HepG2 (cell line): Measurements from ENCODE around the gene HRG. TPM values are rescaled to one million over a fixed set of nuclear protein-coding genes. Genes with fewer than 3 reads are reported as not detected.

ENCODE experiments used
- ATAC-seq: fragments of 200-7000 bp; cut with Tn5 transposase; 3 replicates; pipeline ENCODE4 v1.9.1; 2020; ENCODE audit warnings: mild to moderate bottlenecking, moderate library complexity
- BruUV-seq: library from RNA; stranded (reverse); fragments of 400-500 nt; replicated peaks from 2 replicates; lab custom pipeline; 2021; lab: Mats Ljungman, UMichigan
- CTCF ChIA-PET: fragments of 300-600 bp; formaldehyde crosslinking; extraction: SDS; loops from one replicate; lab custom pipeline; 2021; ENCODE audit warnings: low total read pairs, inconsistent platforms, low intra/inter-chr PET ratio; lab: Yijun Ruan, JAX
- POLR2A ChIA-PET: fragments of 350-600 bp; sonication (Branson Sonifier 250); formaldehyde crosslinking; loops from one replicate; lab custom pipeline; 2020; ENCODE audit warnings: antibody characterized with exemption, inconsistent platforms; lab: Yijun Ruan, JAX
- DNase-seq: peaks from one replicate; pipeline ENCODE4 v3.0.0-alpha.2; 2015; ENCODE audit warnings: low spot score
- FAIRE-seq: peaks from 3 replicates; lab custom pipeline; 2011; peaks lifted over from hg19 to GRCh38; lab: Jason Lieb, UNC
- H2AFZ ChIP-seq: one replicate; pipeline ENCODE4 v1.6.1; 2011; ENCODE audit warnings: low read length, inconsistent platforms
- H3K27ac ChIP-seq: fragments of 300-600 bp; 3 replicates; pipeline ENCODE4 v1.8.0; 2011; ENCODE audit warnings: mixed run types, mild to moderate bottlenecking, mixed read lengths, low read length, inconsistent platforms; ENCODE audit not compliant: insufficient read depth; ENCODE audit errors: extremely low read length
- H3K27me3 ChIP-seq, 2 experiments: fragments of 200-600 bp in 1 of 2; 2 replicates in 1 of 2; 3 replicates in 1 of 2; pipeline versions ENCODE4 v1.6.0 to v1.8.0; 2011; ENCODE audit warnings: low read length in 2 of 2, mild to moderate bottlenecking in 2 of 2, moderate library complexity in 2 of 2, inconsistent platforms in 1 of 2; ENCODE audit not compliant: insufficient read depth in 2 of 2, control insufficient read depth in 1 of 2
- H3K36me3 ChIP-seq, 2 experiments: fragments of 200-600 bp in 1 of 2; replicated peaks in 1 of 2; 2 replicates in 1 of 2; 3 replicates in 1 of 2; pipeline versions ENCODE4 v1.5.1 to v1.8.0; 2011; ENCODE audit warnings: low read length in 2 of 2, inconsistent platforms in 1 of 2; ENCODE audit not compliant: insufficient read depth in 2 of 2, control insufficient read depth in 1 of 2
- H3K4me1 ChIP-seq: 2 replicates; pipeline ENCODE4 v1.5.1; 2012; ENCODE audit warnings: low read length, inconsistent platforms; ENCODE audit not compliant: insufficient read depth
- H3K4me2 ChIP-seq: 2 replicates; pipeline ENCODE4 v1.6.0; 2011; ENCODE audit warnings: low read depth, low read length, inconsistent platforms
- H3K4me3 ChIP-seq, 3 experiments: fragments of 200-600 bp in 1 of 3; sonication (generic), shearing (Covaris generic) in 1 of 3; replicated peaks in 1 of 3; 2 replicates each; pipeline ENCODE4 v1.5.1; 2011 to 2016; ENCODE audit warnings: low read length in 3 of 3, inconsistent platforms in 2 of 3, low read depth in 2 of 3, mild to moderate bottlenecking in 2 of 3, control low read depth in 1 of 3, mixed read lengths in 1 of 3; ENCODE audit not compliant: insufficient read depth in 1 of 3
- H3K79me2 ChIP-seq: one replicate; pipeline ENCODE4 v1.6.1; 2011; ENCODE audit warnings: low read length, inconsistent platforms; ENCODE audit not compliant: insufficient read depth
- H3K9ac ChIP-seq: 2 replicates; pipeline ENCODE4 v1.6.0; 2011; ENCODE audit warnings: mild to moderate bottlenecking, low read depth, low read length, inconsistent platforms; ENCODE audit not compliant: insufficient read depth
- H3K9me3 ChIP-seq: 2 replicates; pipeline ENCODE4 v1.5.1; 2012; ENCODE audit warnings: mild to moderate bottlenecking, low read length
- H4K20me1 ChIP-seq: 2 replicates; pipeline ENCODE4 v1.6.0; 2011; ENCODE audit warnings: inconsistent platforms, mild to moderate bottlenecking, low read length, moderate library complexity; ENCODE audit not compliant: insufficient read depth
- HOXA9 ChIP-seq: sonication (generic); formaldehyde crosslinking; IDR thresholded peaks from 2 replicates; pipeline ENCODE4 v1.8.1; 2022; ENCODE audit warnings: missing genetic modification reagents, mild to moderate bottlenecking, moderate library complexity, borderline replicate concordance
- KDM3A ChIP-seq: IDR thresholded peaks from 2 replicates; pipeline ENCODE4 v1.6.1; 2018; ENCODE audit warnings: low read depth, missing compliant biosample characterization
- KLF15 ChIP-seq: sonication (generic); formaldehyde crosslinking; IDR thresholded peaks from 2 replicates; pipeline ENCODE4 v1.8.1; 2023; ENCODE audit warnings: borderline replicate concordance, mild to moderate bottlenecking, inconsistent platforms, missing genetic modification reagents, mixed read lengths
- NFIC ChIP-seq: IDR thresholded peaks from 2 replicates; pipeline ENCODE4 v1.6.1; 2012; ENCODE audit warnings: mild to moderate bottlenecking, low read length, inconsistent platforms
- NR2F2 ChIP-seq: IDR thresholded peaks from 2 replicates; pipeline ENCODE4 v1.6.1; 2012; ENCODE audit warnings: low read depth, inconsistent platforms, borderline replicate concordance
- SALL1 ChIP-seq: sonication (generic); formaldehyde crosslinking; IDR thresholded peaks from 2 replicates; pipeline ENCODE4 v1.8.0; 2022; ENCODE audit warnings: mild to moderate bottlenecking, missing genetic modification reagents
- ZNF569 ChIP-seq: sonication (generic); formaldehyde crosslinking; IDR thresholded peaks from 2 replicates; pipeline ENCODE4 v1.5.0; 2020; ENCODE audit warnings: mild to moderate bottlenecking, missing genetic modification reagents, moderate library complexity, borderline replicate concordance
- WGBS: methylation state at CpG from one replicate; pipeline ENCODE4 v1.1.6; 2017; ENCODE audit warnings: low lambda C conversion rate; 5-methylcytosine and 5-hydroxymethylcytosine counted together
- in situ Hi-C: cut with HindIII; loops from 2 replicates; pipeline ENCODE4 v1.10.0; 2017; ENCODE audit warnings: low pct_unique_long_range_greater_than_20kb; ENCODE audit not compliant: extremely low pct_ligation_motif_present
- intact Hi-C: fragments of 100-400 bp; cut with micrococcal nuclease; formaldehyde crosslinking; loops from one replicate; pipeline ENCODE4 v1.10.0; 2022; ENCODE audit not compliant: unreplicated experiment
- polyA plus RNA-seq, 8 experiments: library from polyadenylated mRNA; depleted of rRNA in 3 of 8; stranded (reverse) in 7 of 8; unstranded in 1 of 8; fragments of >200 nt; fragmentation: Illumina TruSeq in 4 of 8; extraction: Trizol in 4 of 8; gene quantifications; 2 replicates each; pipeline versions ENCODE4 v1.2.1 to v1.2.3, GENCODE V29; 2011 to 2016; ENCODE audit warnings: low read depth in 4 of 8, missing spikeins in 1 of 8, mixed read lengths in 1 of 8; ENCODE audit not compliant: insufficient read depth in 1 of 8
- total RNA-seq, 5 experiments: library from RNA; depleted of rRNA; stranded (reverse); fragments of >200 nt; fragmentation: Illumina TruSeq; extraction: Trizol; gene quantifications; 2 replicates each; pipeline ENCODE4 v1.2.3, GENCODE V29; 2016; ENCODE audit warnings: low read depth in 1 of 5
- TF ChIP-seq, protein P1 (sequence below): sonication (generic); formaldehyde crosslinking; IDR thresholded peaks from 2 replicates; pipeline ENCODE4 v1.4.0; 2020; ENCODE audit warnings: missing genetic modification reagents
- TF ChIP-seq, protein P2 (sequence below): sonication (generic); formaldehyde crosslinking; IDR thresholded peaks from 2 replicates; pipeline ENCODE4 v1.5.0; 2020; ENCODE audit warnings: mild to moderate bottlenecking, missing genetic modification reagents
- TF ChIP-seq, protein P3 (sequence below): IDR thresholded peaks from 2 replicates; pipeline ENCODE4 v1.6.1; 2016; ENCODE audit warnings: mild to moderate bottlenecking

The HRG gene
- total and polyA plus RNA-seq, 2 of the 13 experiments (the other 11 are each of a cell fraction or from before 2014, with no cell fraction given), result 0.09 to 0.11 TPM

DNA sequence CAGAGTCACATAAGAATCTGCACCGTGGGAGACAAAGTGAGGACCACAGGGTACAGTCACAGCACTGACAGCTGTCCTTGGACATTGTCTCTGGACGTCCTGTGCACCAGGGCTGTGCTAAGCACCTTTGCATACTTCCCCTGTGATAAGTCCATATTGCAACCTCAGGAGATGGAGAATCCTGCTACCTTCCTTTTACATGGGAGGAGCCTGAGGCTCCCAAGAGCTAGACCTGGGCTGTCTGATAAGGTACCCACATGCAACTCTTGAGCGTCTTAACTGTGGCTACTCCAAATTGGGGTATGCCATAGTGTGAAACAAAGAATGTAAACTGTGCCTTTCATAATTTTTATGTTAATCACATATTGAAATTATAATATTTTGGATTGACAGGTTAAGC is 28.1 kb upstream of the HRG start:
- Histone ChIP-seq H3K79me2 (no peaks in the 10 kb centered on the region), H3K36me3 (no peaks in the 10 kb centered on the region), H3K9me3 (no peaks in the 10 kb centered on the region), H3K27me3 (no peaks in the 10 kb centered on the region), H3K4me2 (no peak overlapping the region), H3K27ac (no peak overlapping the region), H3K9ac (no peak overlapping the region), H2AFZ (no peak overlapping the region), H3K4me3 (no peak overlapping the region), H4K20me1 (no peaks in the 10 kb centered on the region), H3K4me1 (peaks cover 42% of the 10 kb centered on the region)
- TF ChIP-seq KLF15 (CRISPR knock-in tag) (no peak), SALL1 (CRISPR knock-in tag) (peak; percentile 12; the same call in 1 of the 2 replicates)
- DNase-seq (no peak), FAIRE-seq (no peak), ATAC-seq (peak; percentile 37; the same call in 2 of the 3 replicates)
- CTCF ChIA-PET, result no interaction called here
- POLR2A ChIA-PET, result no interaction called here
- intact Hi-C loops (no loop called here), in situ Hi-C loops (no loop called here)
- 57% methylated on average over 2 of the region's 3 CpGs for WGBS
- no TSS peak for BruUV-seq

DNA sequence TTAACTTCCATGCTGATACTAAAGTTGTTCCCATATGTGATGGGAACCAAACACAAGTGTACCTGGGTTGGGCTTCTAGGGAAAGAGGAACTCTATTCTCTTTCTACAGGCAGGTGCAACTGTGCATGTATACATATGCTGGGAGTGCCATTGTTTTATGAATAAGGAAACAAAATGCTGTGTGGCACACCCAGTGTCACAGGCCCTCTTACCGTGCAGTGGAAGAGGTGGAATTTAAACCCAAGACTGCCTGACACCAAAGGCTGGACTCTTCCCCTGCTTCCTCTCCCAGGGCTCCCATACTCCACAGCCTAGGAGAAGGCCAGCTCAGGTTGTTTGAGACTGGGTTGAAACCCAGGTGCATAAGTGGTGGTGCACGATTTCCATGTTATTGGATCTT is 27.6 kb upstream of the HRG start:
- H3K27me3 ChIP-seq, result no peaks in the 10 kb centered on the region
- no peaks in the 10 kb centered on the region for H3K9me3 ChIP-seq
- DNase-seq (no peak), ATAC-seq (no peak), FAIRE-seq (no peak)
- peaks cover 37% of the 10 kb centered on the region for H3K4me1 ChIP-seq
- in situ Hi-C loops (no loop called here), intact Hi-C loops (no loop called here)
- no peak overlapping the region for H3K27ac ChIP-seq
- BruUV-seq, result no TSS peak
- WGBS, result 90% methylated on average over 2 of the region's 2 CpGs
- no peaks in the 10 kb centered on the region for H3K79me2 ChIP-seq
- no peak overlapping the region for H3K4me2 ChIP-seq
- no peak overlapping the region for H3K4me3 ChIP-seq
- no peak overlapping the region for H2AFZ ChIP-seq
- no peaks in the 10 kb centered on the region for H3K36me3 ChIP-seq
- H4K20me1 ChIP-seq, result no peaks in the 10 kb centered on the region
- ChIA-PET CTCF (no interaction called here), POLR2A (no interaction called here)
- no peak overlapping the region for H3K9ac ChIP-seq
- TF ChIP-seq HOXA9 (CRISPR knock-in tag), result no peak
- TF ChIP-seq ZNF569, result no peak
- TF ChIP-seq, protein P1, sequence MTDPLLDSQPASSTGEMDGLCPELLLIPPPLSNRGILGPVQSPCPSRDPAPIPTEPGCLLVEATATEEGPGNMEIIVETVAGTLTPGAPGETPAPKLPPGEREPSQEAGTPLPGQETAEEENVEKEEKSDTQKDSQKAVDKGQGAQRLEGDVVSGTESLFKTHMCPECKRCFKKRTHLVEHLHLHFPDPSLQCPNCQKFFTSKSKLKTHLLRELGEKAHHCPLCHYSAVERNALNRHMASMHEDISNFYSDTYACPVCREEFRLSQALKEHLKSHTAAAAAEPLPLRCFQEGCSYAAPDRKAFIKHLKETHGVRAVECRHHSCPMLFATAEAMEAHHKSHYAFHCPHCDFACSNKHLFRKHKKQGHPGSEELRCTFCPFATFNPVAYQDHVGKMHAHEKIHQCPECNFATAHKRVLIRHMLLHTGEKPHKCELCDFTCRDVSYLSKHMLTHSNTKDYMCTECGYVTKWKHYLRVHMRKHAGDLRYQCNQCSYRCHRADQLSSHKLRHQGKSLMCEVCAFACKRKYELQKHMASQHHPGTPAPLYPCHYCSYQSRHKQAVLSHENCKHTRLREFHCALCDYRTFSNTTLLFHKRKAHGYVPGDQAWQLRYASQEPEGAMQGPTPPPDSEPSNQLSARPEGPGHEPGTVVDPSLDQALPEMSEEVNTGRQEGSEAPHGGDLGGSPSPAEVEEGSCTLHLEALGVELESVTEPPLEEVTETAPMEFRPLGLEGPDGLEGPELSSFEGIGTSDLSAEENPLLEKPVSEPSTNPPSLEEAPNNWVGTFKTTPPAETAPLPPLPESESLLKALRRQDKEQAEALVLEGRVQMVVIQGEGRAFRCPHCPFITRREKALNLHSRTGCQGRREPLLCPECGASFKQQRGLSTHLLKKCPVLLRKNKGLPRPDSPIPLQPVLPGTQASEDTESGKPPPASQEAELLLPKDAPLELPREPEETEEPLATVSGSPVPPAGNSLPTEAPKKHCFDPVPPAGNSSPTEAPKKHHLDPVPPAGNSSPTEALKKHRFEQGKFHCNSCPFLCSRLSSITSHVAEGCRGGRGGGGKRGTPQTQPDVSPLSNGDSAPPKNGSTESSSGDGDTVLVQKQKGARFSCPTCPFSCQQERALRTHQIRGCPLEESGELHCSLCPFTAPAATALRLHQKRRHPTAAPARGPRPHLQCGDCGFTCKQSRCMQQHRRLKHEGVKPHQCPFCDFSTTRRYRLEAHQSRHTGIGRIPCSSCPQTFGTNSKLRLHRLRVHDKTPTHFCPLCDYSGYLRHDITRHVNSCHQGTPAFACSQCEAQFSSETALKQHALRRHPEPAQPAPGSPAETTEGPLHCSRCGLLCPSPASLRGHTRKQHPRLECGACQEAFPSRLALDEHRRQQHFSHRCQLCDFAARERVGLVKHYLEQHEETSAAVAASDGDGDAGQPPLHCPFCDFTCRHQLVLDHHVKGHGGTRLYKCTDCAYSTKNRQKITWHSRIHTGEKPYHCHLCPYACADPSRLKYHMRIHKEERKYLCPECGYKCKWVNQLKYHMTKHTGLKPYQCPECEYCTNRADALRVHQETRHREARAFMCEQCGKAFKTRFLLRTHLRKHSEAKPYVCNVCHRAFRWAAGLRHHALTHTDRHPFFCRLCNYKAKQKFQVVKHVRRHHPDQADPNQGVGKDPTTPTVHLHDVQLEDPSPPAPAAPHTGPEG (CRISPR knock-in tag), result no peak
- TF ChIP-seq NFIC, result no peak
- TF ChIP-seq, protein P2, sequence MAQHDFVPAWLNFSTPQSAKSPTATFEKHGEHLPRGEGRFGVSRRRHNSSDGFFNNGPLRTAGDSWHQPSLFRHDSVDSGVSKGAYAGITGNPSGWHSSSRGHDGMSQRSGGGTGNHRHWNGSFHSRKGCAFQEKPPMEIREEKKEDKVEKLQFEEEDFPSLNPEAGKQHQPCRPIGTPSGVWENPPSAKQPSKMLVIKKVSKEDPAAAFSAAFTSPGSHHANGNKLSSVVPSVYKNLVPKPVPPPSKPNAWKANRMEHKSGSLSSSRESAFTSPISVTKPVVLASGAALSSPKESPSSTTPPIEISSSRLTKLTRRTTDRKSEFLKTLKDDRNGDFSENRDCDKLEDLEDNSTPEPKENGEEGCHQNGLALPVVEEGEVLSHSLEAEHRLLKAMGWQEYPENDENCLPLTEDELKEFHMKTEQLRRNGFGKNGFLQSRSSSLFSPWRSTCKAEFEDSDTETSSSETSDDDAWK (CRISPR knock-in tag), result no peak
- TF ChIP-seq, protein P3, sequence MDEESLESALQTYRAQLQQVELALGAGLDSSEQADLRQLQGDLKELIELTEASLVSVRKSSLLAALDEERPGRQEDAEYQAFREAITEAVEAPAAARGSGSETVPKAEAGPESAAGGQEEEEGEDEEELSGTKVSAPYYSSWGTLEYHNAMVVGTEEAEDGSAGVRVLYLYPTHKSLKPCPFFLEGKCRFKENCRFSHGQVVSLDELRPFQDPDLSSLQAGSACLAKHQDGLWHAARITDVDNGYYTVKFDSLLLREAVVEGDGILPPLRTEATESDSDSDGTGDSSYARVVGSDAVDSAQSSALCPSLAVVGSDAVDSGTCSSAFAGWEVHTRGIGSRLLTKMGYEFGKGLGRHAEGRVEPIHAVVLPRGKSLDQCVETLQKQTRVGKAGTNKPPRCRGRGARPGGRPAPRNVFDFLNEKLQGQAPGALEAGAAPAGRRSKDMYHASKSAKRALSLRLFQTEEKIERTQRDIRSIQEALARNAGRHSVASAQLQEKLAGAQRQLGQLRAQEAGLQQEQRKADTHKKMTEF (CRISPR knock-in tag), result no peak
- TF ChIP-seq KDM3A (CRISPR knock-in tag), result no peak
- TF ChIP-seq NR2F2, result no peak
